Astrocyte of the hippocampus (primary cell): ENCODE data around the gene TMEM98.
"Not testable (repeated sequence)": the region's sequence is repeated elsewhere in the genome, so short reads cannot be mapped to it uniquely, and the experiment has no call there.

Source experiments
- DNase-seq: peaks from one replicate; pipeline ENCODE4 v3.0.0; 2011; ENCODE audit warnings: low read depth, low spot score

Gene TMEM98

GRCh38 chr17:32927724-32928585, at the start of gene TMEM98:
TMEM98 (plus strand) TSS chr17:32928153; CDS start chr17:32931529, 3,376 bp downstream.
- peak; percentile 73 for DNase-seq

GRCh38 chr17:32878211-32878610, 49.7 kb upstream of the TMEM98 start:
- no peak for DNase-seq

GRCh38 chr17:32879134-32879533, 48.8 kb upstream of the TMEM98 start:
- no peak for DNase-seq

GRCh38 chr17:32880671-32881453, 47.1 kb upstream of the TMEM98 start:
- no peak for DNase-seq

GRCh38 chr17:32882029-32882428, 45.9 kb upstream of the TMEM98 start:
- no peak for DNase-seq

GRCh38 chr17:32882734-32883133, 45.2 kb upstream of the TMEM98 start:
- DNase-seq: no peak

- not testable (repeated sequence) for DNase-seq
Measured at GRCh38 chr17:32886951-32887350, 41.0 kb upstream of the TMEM98 start.

GRCh38 chr17:32887410-32887809, 40.5 kb upstream of the TMEM98 start:
- DNase-seq: not testable (repeated sequence)

GRCh38 chr17:32894245-32894644, 33.7 kb upstream of the TMEM98 start:
- no peak for DNase-seq

- DNase-seq: no peak
Measured at GRCh38 chr17:32896647-32897258, 31.2 kb upstream of the TMEM98 start.

GRCh38 chr17:32899236-32900013, 28.5 kb upstream of the TMEM98 start:
- no peak for DNase-seq

- no peak for DNase-seq
Measured at GRCh38 chr17:32901743-32902142, 26.2 kb upstream of the TMEM98 start.

- DNase-seq: no peak
Measured at GRCh38 chr17:32903774-32904673, 23.9 kb upstream of the TMEM98 start.

- no peak for DNase-seq
Measured at GRCh38 chr17:32904891-32905290, 23.1 kb upstream of the TMEM98 start.

GRCh38 chr17:32907583-32907982, 20.4 kb upstream of the TMEM98 start:
- no peak for DNase-seq

- peak; percentile 84 for DNase-seq
Measured at GRCh38 chr17:32909787-32910369, 18.1 kb upstream of the TMEM98 start.

- no peak for DNase-seq
Measured at GRCh38 chr17:32910769-32911168, 17.2 kb upstream of the TMEM98 start.

- DNase-seq: peak; percentile 34
Measured at GRCh38 chr17:32912218-32912897, 15.6 kb upstream of the TMEM98 start.

- DNase-seq: no peak
Measured at GRCh38 chr17:32913593-32913992, 14.4 kb upstream of the TMEM98 start.
